ENCODE data around the gene OR5AR1. TPM values are rescaled to one million over a fixed set of nuclear protein-coding genes. Genes with fewer than 3 reads are reported as not detected.
"Not testable (repeated sequence)": the region's sequence is repeated elsewhere in the genome, so short reads cannot be mapped to it uniquely, and the experiment has no call there.

Gene OR5AR1
- not detected for total RNA-seq
- long read RNA-seq, donor 1, result 0 reads
- long read RNA-seq, donor 2, result 0 reads

GRCh38 chr11:56663386-56663785, at the start of gene OR5AR1:
Gene OR5AR1 (plus strand): TSS chr11:56663686. CDS start chr11:56663686, 0 bp downstream.
- intact Hi-C loops (cut with DNase I), result no loop called here
- DNase-seq (ENCODE audit: low spot score), result no peak

GRCh38 chr11:56624661-56625110, 38.8 kb upstream of the OR5AR1 start:
- no peak for DNase-seq (ENCODE audit: low spot score)
- intact Hi-C loops (cut with DNase I), result no loop called here

DNA sequence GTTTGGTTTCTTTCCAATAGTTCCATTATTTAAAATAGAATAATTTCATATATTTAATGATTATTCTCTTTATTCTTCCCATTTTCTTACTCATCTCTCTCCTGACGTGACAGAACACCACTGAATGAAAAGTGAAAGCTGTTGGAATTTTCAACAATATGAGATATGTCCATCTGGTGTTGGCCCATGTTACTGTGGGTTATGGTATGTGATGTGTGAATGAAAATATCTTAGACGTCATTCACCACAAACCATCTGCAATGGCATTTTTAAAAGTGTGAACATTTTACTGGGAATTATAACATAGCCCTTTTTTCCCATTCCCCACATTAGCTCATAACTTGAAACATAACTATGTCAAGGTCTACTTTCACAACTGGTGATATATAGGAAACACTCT, 37.5 kb upstream of the OR5AR1 start:
- intact Hi-C loops (cut with DNase I), result no loop called here

GRCh38 chr11:56632329-56632728, 31.2 kb upstream of the OR5AR1 start:
- intact Hi-C loops (cut with DNase I), result no loop called here
- DNase-seq (ENCODE audit: low spot score), result no peak

More for the DNA sequence above, 37.5 kb upstream of the OR5AR1 start:
- no peak for DNase-seq (ENCODE audit: low spot score)

DNA sequence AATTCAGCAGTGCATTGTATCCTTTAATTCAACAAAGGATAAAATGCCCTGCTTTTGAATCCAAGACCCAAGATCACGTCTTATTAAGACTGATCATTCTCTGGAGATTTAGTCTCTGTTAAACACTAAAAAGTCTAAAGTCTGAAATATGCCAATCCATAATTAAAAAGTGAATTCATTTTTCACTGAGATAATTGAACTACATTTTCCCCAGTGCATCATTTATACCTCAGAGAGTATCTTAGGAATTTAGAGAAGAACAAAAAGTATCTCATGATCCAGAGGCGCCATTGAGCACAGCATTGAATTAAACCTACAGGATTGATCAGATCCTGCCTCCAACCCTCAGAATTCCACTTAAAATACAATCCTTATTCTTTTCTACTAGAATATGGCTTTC, 26.6 kb upstream of the OR5AR1 start:
- DNase-seq (ENCODE audit: low spot score), result no peak
- intact Hi-C loops (cut with DNase I), result no loop called here

DNA sequence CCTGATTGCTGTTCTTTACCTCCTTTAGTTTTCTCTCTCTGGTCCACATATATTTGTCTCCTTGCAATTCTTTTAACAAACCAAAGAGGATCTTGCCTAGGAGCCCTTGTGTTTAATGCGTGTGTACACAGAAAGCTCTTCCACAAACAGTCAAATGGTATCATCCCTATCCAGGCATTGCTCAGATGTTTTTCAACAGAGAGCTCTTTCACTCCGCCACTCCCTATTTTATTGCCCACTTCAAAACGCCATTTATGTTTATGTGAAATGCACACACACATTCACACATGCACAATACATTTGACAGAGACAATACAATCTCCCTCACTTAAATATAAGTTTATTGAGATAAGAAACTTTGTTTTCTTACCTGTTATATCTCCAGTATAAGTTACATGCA, 26.0 kb upstream of the OR5AR1 start:
- intact Hi-C loops (cut with DNase I), result no loop called here
- no peak for DNase-seq (ENCODE audit: low spot score)

DNA sequence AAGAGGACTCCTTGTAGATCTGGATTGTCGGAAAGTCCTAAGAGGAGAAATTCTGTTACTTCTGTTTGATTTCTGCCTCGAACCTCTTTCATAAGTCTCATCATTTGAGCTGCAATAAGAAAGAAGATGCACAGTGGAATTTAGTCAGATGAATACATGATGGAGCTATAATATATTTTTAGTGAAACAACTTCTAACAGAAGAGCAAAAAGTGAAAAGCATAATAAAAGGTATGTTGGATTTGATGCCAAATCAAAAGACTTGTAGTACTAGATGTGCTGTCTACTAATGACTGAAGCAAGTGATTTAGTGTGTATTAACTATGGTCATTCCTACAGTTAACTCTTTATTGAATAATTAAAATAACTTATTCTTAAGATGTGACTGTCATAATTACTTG, 21.1 kb upstream of the OR5AR1 start, which contains the start of gene OR5AP2:
TSS of gene OR5AP2 (minus strand) at position 101 of the 400 bp plus-strand sequence. CDS start at position 101, 0 bp downstream.
- no peak for DNase-seq (ENCODE audit: low spot score)
- intact Hi-C loops (cut with DNase I), result no loop called here

DNA sequence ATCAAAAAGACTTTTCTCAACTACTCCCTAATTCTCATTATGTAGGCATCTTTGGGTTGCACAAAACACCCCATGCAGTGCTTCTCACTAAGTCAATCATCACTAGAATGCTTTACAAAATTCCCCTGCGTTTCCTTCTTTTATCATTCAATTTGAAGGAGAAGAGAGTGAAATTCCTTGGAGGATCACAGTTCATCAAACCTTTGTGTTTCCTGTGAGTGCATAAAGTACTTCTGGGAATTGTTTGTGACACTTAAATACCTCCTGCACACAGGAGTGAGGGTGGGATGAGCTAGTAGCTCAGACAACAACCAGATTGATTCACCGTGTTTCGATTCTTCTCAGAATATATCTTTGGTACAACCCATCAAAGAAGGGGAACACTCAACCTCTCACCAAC, 3.7 kb upstream of the OR5AR1 start:
- intact Hi-C loops (cut with DNase I), result no loop called here
- DNase-seq (ENCODE audit: low spot score), result no peak

GRCh38 chr11:56670984-56671383, 7.5 kb downstream of the OR5AR1 start:
- intact Hi-C loops (cut with DNase I), result no loop called here

GRCh38 chr11:56688554-56689100, 25.1 kb downstream of the OR5AR1 start:
- intact Hi-C loops (cut with DNase I), result no loop called here
- no peak for DNase-seq (ENCODE audit: low spot score)

More at GRCh38 chr11:56670984-56671383, 7.5 kb downstream of the OR5AR1 start:
- no peak for DNase-seq (ENCODE audit: low spot score)

DNA sequence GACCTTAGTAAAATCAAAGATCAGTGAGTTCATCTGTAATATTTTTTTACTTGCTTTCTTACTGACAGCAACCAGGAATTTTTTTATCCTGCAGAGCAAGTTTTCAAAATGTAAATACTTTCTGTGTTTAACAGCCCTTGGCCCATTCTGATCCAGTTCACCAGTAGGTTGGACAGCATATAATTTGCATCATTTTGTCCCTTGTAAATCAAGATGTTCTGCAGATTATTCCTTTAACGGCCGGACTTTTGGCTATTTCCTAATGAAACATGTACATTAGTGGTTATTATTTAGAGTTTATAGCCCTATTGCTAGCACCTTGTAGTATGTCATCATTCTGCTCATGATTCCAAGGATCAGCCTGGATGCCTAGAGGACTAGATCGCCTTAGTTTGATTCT, 27.7 kb downstream of the OR5AR1 start:
- intact Hi-C loops (cut with DNase I), result not testable (repeated sequence)

DNA sequence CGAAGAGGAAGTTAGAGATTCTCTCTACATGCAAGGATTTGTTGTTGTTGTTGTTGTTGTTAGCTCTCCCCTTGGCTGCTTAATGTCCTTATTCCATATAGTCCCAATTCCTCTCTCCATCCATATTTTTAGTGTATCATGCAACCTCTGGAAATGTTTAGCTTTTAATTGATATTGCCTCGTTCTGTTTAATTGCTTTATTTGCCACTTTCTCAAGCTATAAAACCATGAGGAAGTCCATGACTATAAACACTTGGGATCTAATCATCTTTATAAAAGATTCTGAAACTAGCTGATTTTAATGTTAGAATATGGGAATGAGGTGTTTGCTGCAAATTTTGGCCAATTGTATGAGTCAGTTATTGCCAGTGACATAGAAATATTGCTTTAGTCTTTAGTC, 29.9 kb downstream of the OR5AR1 start:
- intact Hi-C loops (cut with DNase I), result no loop called here
- DNase-seq (ENCODE audit: low spot score), result no peak

More for the DNA sequence above, 27.7 kb downstream of the OR5AR1 start:
- not testable (repeated sequence) for DNase-seq (ENCODE audit: low spot score)

- intact Hi-C loops (cut with DNase I), result no loop called here
These were observed 35.3 kb downstream of the OR5AR1 start, which contains the start of gene OR9G1 for GRCh38 chr11:56698795-56699194. Gene OR9G1 (plus strand): TSS chr11:56699095. CDS start chr11:56700388, 1,293 bp downstream.

DNA sequence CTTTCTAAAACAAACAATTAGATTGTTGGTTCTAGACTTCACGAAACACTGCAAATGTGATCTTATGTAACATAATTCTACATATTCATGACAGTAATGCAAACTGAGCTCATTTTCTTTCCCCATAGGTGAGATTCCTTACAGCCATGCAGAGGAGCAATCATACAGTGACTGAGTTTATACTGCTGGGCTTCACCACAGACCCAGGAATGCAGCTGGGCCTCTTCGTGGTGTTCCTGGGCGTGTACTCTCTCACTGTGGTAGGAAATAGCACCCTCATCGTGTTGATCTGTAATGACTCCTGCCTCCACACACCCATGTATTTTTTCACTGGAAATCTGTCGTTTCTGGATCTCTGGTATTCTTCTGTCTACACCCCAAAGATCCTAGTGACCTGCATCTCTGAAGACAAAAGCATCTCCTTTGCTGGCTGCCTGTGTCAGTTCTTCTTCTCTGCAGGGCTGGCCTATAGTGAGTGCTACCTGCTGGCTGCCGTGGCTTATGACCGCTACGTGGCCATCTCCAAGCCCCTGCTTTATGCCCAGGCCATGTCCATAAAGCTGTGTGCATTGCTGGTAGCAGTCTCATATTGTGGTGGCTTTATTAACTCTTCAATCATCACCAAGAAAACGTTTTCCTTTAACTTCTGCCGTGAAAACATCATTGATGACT, 36.9 kb downstream of the OR5AR1 start:
- intact Hi-C loops (cut with DNase I), result no loop called here
- no peak for DNase-seq (ENCODE audit: low spot score)

More at GRCh38 chr11:56698795-56699194, 35.3 kb downstream of the OR5AR1 start, which contains the start of gene OR9G1:
- DNase-seq (ENCODE audit: low spot score), result no peak

DNA sequence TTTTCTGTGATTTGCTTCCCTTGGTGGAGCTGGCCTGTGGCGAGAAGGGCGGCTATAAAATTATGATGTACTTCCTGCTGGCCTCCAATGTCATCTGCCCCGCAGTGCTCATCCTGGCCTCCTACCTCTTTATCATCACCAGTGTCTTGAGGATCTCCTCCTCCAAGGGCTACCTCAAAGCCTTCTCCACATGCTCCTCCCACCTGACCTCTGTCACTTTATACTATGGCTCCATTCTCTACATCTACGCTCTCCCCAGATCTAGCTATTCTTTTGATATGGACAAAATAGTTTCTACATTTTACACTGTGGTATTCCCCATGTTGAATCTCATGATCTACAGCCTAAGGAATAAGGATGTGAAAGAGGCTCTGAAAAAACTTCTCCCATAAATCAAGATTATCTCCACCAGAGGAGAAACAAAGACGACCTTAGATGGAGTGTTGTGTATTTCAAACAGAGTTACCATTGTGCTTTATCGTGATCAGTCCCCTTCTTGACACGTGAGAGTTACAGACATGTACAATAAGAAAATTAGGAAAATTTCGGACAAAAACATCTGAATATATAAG, 37.5 kb downstream of the OR5AR1 start:
- intact Hi-C loops (cut with DNase I), result no loop called here
- DNase-seq (ENCODE audit: low spot score), result no peak

GRCh38 chr11:56705784-56706396, 42.4 kb downstream of the OR5AR1 start:
- no peak for DNase-seq (ENCODE audit: low spot score)
- intact Hi-C loops (cut with DNase I), result no loop called here

GRCh38 chr11:56706486-56706885, 43.0 kb downstream of the OR5AR1 start:
- intact Hi-C loops (cut with DNase I), result no loop called here
- DNase-seq (ENCODE audit: low spot score), result no peak

DNA sequence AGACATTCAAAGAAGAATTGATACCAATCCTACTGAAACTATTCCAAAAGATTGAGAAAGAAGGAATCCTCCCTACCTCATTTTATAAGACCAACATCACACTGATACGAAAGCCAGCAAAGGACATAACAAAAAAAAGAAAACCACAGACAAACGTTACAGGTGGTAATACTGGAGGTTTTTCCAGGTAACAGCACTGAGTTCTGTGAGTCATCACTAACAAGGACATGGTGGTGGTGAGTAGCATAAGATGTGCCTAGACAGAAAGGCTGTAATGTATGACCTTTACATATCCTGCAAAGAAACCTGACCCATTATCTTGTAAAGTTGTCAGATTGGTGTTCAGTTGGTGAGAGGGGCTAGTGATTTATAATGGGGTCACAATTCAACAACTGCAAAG, 50.7 kb downstream of the OR5AR1 start:
- intact Hi-C loops (cut with DNase I), result no loop called here
- no peak for DNase-seq (ENCODE audit: low spot score)

Measured in posterior vena cava (tissue), 2 donors.